Skeletal muscle satellite cell (primary cell): ENCODE data around the gene ZNF443.
"Not testable (repeated sequence)": the region's sequence is repeated elsewhere in the genome, so short reads cannot be mapped to it uniquely, and the experiment has no call there.

Experiments used
- H3K27me3 ChIP-seq: 2 replicates; pipeline ENCODE4 v1.7.0; 2013; ENCODE audit warnings: low read length; ENCODE audit not compliant: control insufficient read depth, insufficient read depth
- H3K36me3 ChIP-seq: 2 replicates; pipeline ENCODE4 v1.7.0; 2013; ENCODE audit warnings: mild to moderate bottlenecking, control low read depth, low read length; ENCODE audit not compliant: insufficient read depth
- H3K4me1 ChIP-seq: 2 replicates; pipeline ENCODE4 v1.7.0; 2013; ENCODE audit warnings: low read length; ENCODE audit not compliant: control insufficient read depth, insufficient read depth
- H3K4me2 ChIP-seq: 2 replicates; pipeline ENCODE4 v1.7.0; 2013; ENCODE audit warnings: mild to moderate bottlenecking, low read length
- H3K4me3 ChIP-seq: 2 replicates; pipeline ENCODE4 v1.7.0; 2013; ENCODE audit warnings: low read length
- H3K9ac ChIP-seq: 2 replicates; pipeline ENCODE4 v1.7.0; 2013; ENCODE audit warnings: mild to moderate bottlenecking, low read depth, low read length, moderate library complexity
- H3K9me3 ChIP-seq: replicated peaks from 2 replicates; pipeline ENCODE4 v1.7.0; 2013; ENCODE audit warnings: mild to moderate bottlenecking, control low read depth, low read length

The ZNF443 gene

GRCh38 chr19:12400633-12401502 is 40.0 kb downstream of the ZNF443 start, which contains the start of gene ZNF799:
Gene ZNF799 (minus strand): TSS chr19:12401271. CDS start chr19:12401070, 201 bp downstream.
- peak within 1 kb of the TSS; percentile 80 for H3K9ac ChIP-seq
- H3K36me3 ChIP-seq, result no peaks in the 10 kb centered on the region
- no peaks in the 10 kb centered on the region for H3K9me3 ChIP-seq
- no peaks in the 10 kb centered on the region for H3K27me3 ChIP-seq
- H3K4me2 ChIP-seq, result peak within 1 kb of the TSS; percentile 99
- H3K4me3 ChIP-seq, result peak within 1 kb of the TSS; percentile 90
- H3K4me1 ChIP-seq, result no peaks in the 10 kb centered on the region

DNA sequence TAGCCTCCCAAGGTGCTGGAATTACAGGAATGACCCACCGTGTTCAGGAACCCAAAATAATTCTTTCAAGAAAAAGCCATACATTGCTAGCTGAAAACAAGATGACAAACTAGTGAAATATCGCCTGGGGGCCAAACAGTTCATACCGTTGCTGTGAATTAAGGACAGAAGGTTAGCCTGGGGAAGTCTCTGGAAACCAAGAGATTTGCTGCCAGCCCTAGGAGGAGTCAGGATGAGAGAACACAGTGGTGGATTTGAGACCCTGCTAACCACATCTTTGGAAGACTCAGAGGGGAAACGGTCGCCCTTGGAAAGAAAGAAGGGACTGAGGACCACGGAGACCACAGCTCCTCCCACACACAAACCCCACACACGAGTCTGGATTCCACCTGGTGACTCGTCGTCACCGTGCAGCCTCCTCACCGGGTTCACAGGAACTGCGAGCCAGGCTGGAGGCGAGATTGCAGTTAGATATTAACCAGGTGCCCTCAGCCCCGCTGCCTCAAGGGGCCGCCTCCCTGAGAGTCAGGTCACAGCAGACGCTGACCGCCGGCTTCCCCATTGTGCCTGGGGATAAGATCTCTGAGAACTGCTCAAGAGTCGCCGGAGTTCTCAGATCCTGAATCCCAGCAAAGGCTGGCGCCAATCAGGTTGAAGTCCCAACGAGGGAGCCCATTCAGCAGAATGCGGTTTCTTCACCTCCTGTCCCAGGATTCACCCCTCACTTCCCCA is 40.8 kb downstream of the ZNF443 start:
- not testable (repeated sequence) for H3K36me3 ChIP-seq, H3K9me3 ChIP-seq, H3K27me3 ChIP-seq, H3K4me1 ChIP-seq
- Histone ChIP-seq H3K4me3 (peak overlapping the region; percentile 90), H3K9ac (peak overlapping the region; percentile 80), H3K4me2 (peak overlapping the region; percentile 99)

- H3K4me2 ChIP-seq, H3K4me3 ChIP-seq, H3K9me3 ChIP-seq, H3K4me1 ChIP-seq, H3K36me3 ChIP-seq, H3K27me3 ChIP-seq, H3K9ac ChIP-seq: not testable (repeated sequence)
Measured at GRCh38 chr19:12391148-12391547, 49.7 kb downstream of the ZNF443 start.

- not testable (repeated sequence) for H3K27me3 ChIP-seq, H3K9me3 ChIP-seq, H3K4me3 ChIP-seq, H3K36me3 ChIP-seq, H3K4me1 ChIP-seq, H3K4me2 ChIP-seq, H3K9ac ChIP-seq
Measured at GRCh38 chr19:12386365-12386764, 54.5 kb downstream of the ZNF443 start.

GRCh38 chr19:12380444-12380737 is 60.4 kb downstream of the ZNF443 start:
- Histone ChIP-seq H3K4me3 (no peak overlapping the region), H3K36me3 (peaks cover 13% of the 10 kb centered on the region), H3K4me1 (no peaks in the 10 kb centered on the region), H3K4me2 (no peak overlapping the region), H3K9me3 (peaks cover 25% of the 10 kb centered on the region), H3K9ac (no peak overlapping the region), H3K27me3 (no peaks in the 10 kb centered on the region)

- no peaks in the 10 kb centered on the region for H3K4me1 ChIP-seq
- no peak overlapping the region for H3K4me2 ChIP-seq
- H3K27me3 ChIP-seq, result no peaks in the 10 kb centered on the region
- H3K9me3 ChIP-seq, result peaks cover 25% of the 10 kb centered on the region
- H3K4me3 ChIP-seq, result no peak overlapping the region
- H3K9ac ChIP-seq, result no peak overlapping the region
- H3K36me3 ChIP-seq, result peaks cover 13% of the 10 kb centered on the region
Measured at GRCh38 chr19:12379732-12380443, 60.9 kb downstream of the ZNF443 start.
